ENCODE results near the gene ITPR3.

The ITPR3 gene

GRCh38 chr6:33620856-33621710 is at the start of gene ITPR3:
TSS of gene ITPR3 (plus strand) at chr6:33621322. CDS start at chr6:33621603, 281 bp downstream.
- no peak for DNase-seq (ENCODE audit: low read depth)

GRCh38 chr6:33571637-33572316 is 49.3 kb upstream of the ITPR3 start:
- no peak for DNase-seq (ENCODE audit: low read depth)

GRCh38 chr6:33575211-33575610 is 45.9 kb upstream of the ITPR3 start:
- no peak for DNase-seq (ENCODE audit: low read depth)

DNA sequence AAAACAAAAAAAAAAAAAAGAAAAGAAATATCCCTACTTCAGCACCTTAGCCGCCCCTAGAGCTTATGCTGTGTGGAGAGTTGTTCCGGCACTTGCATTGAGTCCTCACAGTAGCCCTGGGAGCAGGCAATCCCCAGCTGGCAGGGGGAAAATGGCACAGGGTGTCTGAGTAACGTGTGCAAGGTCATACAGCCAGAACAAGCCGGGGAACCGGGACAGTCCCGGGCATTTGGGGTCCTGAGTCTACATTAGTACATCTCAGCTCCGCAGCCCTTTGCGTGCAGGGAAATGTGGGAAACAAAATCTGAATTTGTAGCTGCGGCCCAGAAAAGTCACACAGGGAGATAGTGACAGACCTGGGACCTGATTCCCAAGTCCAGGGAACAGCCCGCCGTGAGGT is 44.5 kb upstream of the ITPR3 start:
- no peak for DNase-seq (ENCODE audit: low read depth)

DNA sequence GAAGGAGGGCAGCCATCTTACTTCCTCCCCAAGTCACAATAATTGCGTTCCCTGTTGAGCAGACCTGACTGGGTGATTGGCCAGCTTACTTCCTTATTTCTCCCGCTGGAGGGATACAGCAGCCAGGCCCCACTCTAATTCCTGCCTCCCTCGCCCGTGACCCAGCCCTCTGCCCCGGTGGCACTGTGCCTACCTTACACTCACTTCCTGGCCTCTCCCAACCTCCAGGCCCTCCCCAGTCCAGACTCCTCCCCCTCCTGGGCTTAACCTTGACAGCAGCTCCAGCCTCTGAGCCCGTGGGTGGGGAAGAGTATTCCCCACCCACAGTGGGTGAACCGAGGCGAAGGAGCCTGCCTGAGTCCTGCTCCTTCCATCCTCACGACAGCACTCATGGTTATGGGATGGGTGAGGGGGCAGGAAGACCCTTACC is 44.0 kb upstream of the ITPR3 start:
- no peak for DNase-seq (ENCODE audit: low read depth)

- no peak for DNase-seq (ENCODE audit: low read depth)
Observed at GRCh38 chr6:33577718-33578117, 43.4 kb upstream of the ITPR3 start.

DNA sequence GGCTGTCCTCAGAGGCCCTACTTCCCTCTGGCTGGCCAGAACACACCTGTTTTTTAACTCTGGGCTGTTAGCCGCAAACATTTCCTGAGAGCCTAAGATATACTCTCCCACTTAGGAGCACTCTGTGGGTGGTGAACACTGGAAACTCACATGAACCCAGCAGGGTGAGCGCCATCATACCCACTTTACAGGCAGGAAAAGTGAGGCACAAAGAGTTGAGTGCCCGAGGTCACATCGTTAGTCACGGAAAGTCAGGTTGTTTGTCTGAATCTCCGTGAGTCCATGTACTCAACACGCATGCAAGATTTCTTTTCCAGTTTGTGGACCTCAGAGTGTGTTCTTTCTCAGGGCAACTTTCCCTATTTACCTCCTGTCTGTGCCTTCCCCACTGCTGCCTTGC is 43.0 kb upstream of the ITPR3 start:
- no peak for DNase-seq (ENCODE audit: low read depth)

DNA sequence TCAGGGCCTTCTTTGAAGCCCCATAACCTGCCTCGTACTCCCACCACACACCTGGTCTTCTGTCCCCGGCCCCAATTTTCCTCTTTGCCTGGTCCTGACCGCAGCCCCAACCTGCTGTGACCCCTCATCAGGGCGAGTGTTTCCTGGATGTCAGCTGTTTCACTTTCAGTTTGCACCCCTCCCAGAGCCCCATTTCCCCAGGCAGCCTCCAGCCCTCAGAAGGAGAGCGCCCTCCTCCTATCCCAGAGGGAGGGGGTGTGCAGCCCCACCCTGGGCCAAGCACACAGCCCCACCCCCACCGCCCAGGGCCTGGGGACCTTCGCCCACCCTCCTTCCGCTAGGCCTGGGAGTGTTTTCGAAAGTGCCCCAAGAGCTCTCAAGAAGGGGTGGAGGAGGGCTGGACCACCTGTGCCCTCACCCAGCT is 42.5 kb upstream of the ITPR3 start:
- DNase-seq (ENCODE audit: low read depth) = no peak

- peak; percentile 81 for DNase-seq (ENCODE audit: low read depth)
Observed at GRCh38 chr6:33579828-33580714, 41.1 kb upstream of the ITPR3 start, which contains the start of gene BAK1. TSS of gene BAK1 (minus strand) at chr6:33580276. CDS start at chr6:33577604, 2,672 bp downstream.

GRCh38 chr6:33581186-33581585 is 39.9 kb upstream of the ITPR3 start:
- no peak for DNase-seq (ENCODE audit: low read depth)

DNA sequence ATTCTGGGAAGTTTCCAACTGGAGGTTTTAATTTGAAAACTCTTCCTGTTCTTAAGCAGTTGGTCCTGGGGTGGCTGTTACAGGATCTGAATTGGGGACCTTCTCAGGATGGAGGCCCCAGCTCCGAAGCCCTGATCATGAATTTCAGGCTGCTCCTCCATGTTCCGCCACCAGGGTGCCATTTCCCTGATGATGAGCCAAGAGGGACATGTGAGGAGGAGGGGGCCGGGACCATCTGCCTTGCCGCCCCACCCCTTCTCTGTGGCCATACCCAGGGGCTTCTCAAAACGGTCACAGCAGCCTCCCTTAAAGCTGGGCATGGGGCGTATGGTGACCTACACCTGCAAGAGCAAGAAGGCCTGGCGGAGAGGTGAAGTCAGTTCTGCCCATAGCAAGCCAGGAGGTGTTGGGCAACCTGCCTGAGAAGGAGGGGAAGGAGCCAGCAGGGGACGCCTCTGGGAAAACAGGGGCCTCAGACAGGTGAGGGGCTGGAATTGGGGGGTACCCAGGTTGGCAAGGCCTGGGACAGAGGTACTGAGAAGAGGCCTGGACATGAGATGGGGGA is 37.4 kb upstream of the ITPR3 start:
- no peak for DNase-seq (ENCODE audit: low read depth)

GRCh38 chr6:33584700-33585402 is 36.3 kb upstream of the ITPR3 start:
- DNase-seq (ENCODE audit: low read depth) = no peak

GRCh38 chr6:33585403-33586107 is 35.6 kb upstream of the ITPR3 start:
- no peak for DNase-seq (ENCODE audit: low read depth)

GRCh38 chr6:33586108-33586640 is 34.9 kb upstream of the ITPR3 start:
- no peak for DNase-seq (ENCODE audit: low read depth)

DNA sequence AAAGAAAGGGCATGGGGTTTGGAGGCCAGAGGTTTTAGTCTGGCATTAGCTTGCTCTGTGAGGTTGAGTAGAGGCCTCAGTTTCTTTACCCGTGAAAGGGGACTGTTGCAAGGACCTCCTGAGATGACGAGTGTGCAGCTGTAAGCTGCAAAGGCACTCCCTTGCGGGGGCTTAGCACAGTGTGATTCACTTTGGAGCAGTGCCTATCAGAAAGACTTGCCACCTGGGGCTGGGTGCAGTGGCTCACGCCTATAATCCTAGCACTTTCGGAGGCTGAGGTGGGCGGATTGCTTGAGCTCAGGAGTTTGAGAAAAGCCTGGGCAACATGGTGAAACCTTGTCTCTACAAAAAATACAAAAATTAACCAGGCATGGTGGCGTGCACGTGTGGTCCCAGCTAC is 33.6 kb upstream of the ITPR3 start:
- DNase-seq (ENCODE audit: low read depth) = no peak

DNA sequence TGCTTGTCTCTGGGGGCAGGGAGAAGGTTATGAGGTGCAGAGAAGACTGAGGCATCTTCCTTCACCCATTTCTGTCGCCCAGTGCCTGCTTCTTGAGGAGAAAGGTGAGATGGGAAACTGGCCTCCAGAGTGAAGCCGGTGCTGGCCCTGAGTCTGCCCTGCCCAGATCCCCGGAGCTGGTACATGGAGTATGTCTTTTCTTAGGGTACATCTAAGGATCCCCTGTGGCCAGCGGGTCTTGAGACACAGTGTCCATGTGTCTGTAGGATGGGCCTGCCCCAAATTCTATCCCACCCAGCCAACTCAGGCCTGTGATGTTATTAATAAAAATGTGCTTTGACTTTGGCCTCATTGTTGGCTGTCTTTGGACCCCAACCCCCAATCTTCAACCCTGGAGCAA is 32.2 kb upstream of the ITPR3 start:
- no peak for DNase-seq (ENCODE audit: low read depth)

- DNase-seq (ENCODE audit: low read depth) = no peak
Observed at GRCh38 chr6:33589392-33589730, 31.8 kb upstream of the ITPR3 start.

DNA sequence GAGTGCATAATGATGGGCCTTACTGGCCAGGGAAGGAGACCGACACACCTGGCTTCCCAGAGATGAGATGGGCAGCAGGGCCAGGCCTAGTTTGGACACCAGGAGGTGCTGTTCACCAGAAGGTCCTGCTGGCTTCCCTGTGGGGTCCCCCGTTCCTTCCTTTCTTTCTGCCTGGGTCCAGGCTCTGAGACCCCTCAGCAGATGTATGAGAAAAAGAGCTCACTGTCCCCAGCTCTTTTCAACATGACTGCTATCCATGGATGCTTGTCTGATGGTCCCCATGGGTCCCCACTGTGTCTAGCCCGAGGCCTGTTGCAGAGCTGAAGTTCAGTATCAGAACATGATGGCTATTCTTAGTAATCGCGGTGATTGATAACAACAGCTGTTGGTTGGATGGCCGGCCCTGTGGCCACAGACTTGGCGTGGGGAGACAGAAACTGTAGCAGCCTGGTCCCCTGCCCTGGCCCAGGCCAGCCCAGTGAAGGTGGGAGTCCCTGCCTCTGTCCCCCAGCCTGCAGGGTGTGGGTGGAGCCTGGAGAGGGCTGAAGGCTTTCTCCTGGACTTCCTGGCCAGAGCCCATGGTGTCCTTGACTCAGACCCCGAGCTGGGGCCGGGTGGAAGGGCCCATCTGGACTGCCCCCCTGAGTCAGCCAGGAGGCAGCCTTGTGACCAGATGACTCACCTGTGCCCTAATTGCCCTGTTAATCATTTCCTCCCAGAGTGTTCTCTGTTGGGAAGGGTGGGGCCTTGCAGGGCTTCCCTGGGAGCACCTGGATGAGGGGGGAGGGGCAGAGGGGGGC is 31.2 kb upstream of the ITPR3 start:
- peak; percentile 75 for DNase-seq (ENCODE audit: low read depth)

GRCh38 chr6:33590531-33591198 is 30.5 kb upstream of the ITPR3 start:
- DNase-seq (ENCODE audit: low read depth) = no peak
